Smooth muscle cell (in vitro differentiated cells): Measurements from ENCODE around the gene ANKRD29. TPM values are rescaled to one million over a fixed set of nuclear protein-coding genes. Genes with fewer than 3 reads are reported as not detected.

Source experiments
- DNase-seq: peaks from one replicate; lab custom pipeline; 2025; ENCODE audit not compliant: unreplicated experiment; lab: John Stamatoyannopoulos, UW
- H2AFZ ChIP-seq: fragments of 200-600 bp; sonication (generic); 2 replicates; pipeline ENCODE4 v1.6.0; 2016; ENCODE audit warnings: antibody characterized with exemption, low read depth, mild to moderate bottlenecking
- H3F3A ChIP-seq: fragments of 200-600 bp; sonication (generic); 2 replicates; pipeline ENCODE4 v1.6.0; 2017; ENCODE audit warnings: antibody characterized with exemption, low read depth
- H3K27ac ChIP-seq: fragments of 200-600 bp; sonication (generic); 2 replicates; pipeline ENCODE4 v1.5.1; 2016; ENCODE audit warnings: low read depth, mild to moderate bottlenecking
- H3K27me3 ChIP-seq: fragments of 200-600 bp; sonication (generic); 2 replicates; pipeline ENCODE4 v1.6.1; 2016; ENCODE audit warnings: low read depth, mild to moderate bottlenecking
- H3K36me3 ChIP-seq: fragments of 200-600 bp; sonication (generic); 2 replicates; pipeline ENCODE4 v1.5.1; 2016; ENCODE audit warnings: low read depth
- H3K4me1 ChIP-seq: fragments of 200-600 bp; sonication (generic); 2 replicates; pipeline ENCODE4 v1.5.1; 2016; ENCODE audit warnings: low read depth
- H3K4me2 ChIP-seq: fragments of 200-600 bp; sonication (generic); 2 replicates; pipeline ENCODE4 v1.6.0; 2016; ENCODE audit warnings: mild to moderate bottlenecking
- H3K4me3 ChIP-seq: fragments of 200-600 bp; sonication (generic); 2 replicates; pipeline ENCODE4 v1.5.1; 2016; ENCODE audit warnings: mild to moderate bottlenecking
- H3K79me2 ChIP-seq: fragments of 200-600 bp; sonication (generic); 2 replicates; pipeline ENCODE4 v1.6.0; 2016; ENCODE audit warnings: low read depth, mild to moderate bottlenecking
- H3K9ac ChIP-seq: fragments of 200-600 bp; sonication (generic); 2 replicates; pipeline ENCODE4 v1.6.0; 2016; ENCODE audit warnings: low read depth
- H3K9me3 ChIP-seq: fragments of 200-600 bp; sonication (generic); replicated peaks from 2 replicates; pipeline ENCODE4 v1.5.1; 2016; ENCODE audit warnings: low read depth
- H4K20me1 ChIP-seq: fragments of 200-600 bp; sonication (generic); 2 replicates; pipeline ENCODE4 v1.6.0; 2016; ENCODE audit warnings: low read depth
- WGBS: methylation state at CpG from one replicate; pipeline ENCODE4 v1.1.7; 2016; ENCODE audit warnings: low lambda C conversion rate; 5-methylcytosine and 5-hydroxymethylcytosine counted together
- polyA plus RNA-seq: library from polyadenylated mRNA; unstranded; fragments of >200 nt; fragmentation: Nextera tagmentation; extraction: Ambion mirVana; gene quantifications from 2 replicates; pipeline ENCODE4 v1.2.1, GENCODE V29; 2016
- total RNA-seq: library from RNA; depleted of rRNA; stranded (reverse); fragments of >200 nt; gene quantifications from 2 replicates; pipeline ENCODE4 v1.2.3, GENCODE V29; 2014
- TF ChIP-seq, protein P1 (sequence below): fragments of 200-600 bp; sonication (generic); IDR thresholded peaks from 2 replicates; pipeline ENCODE4 v1.5.1; 2017; ENCODE audit warnings: borderline replicate concordance, mild to moderate bottlenecking, antibody characterized with exemption; ENCODE audit not compliant: insufficient read depth, poor library complexity, severe bottlenecking

Gene ANKRD29
- total and polyA plus RNA-seq, 2 experiments from 2014 or later = 0.36 TPM; not detected in 1

DNA sequence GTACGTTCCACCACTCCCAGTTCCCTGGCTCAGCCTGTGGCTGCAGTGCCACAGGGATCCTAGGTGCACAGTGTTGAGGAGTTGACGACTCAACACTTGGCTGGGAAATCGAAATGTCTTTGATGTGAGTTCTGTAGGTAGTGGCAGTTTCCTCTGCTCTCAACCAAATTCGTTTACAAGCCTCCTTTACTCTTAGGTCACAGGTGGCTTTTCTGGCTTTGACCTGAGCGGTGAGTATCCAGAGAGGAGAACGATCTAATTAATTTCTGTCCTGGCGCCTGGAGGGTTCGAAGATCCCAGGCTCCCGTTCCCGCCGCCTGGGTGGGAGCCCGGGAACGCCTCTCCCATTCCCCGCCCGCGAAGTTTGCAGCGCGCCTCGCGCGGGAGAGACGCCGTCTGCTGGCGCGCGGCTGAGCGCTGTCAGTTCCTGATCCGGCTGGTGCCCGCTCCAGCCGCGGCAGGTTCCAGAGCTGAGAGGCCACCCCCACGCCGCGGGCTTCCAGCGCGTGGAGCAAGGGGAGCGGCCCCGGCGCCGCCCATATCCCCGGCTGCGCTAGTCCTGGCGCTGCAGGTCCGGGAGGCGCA, 26.4 kb upstream of the ANKRD29 start, which contains the start of gene LAMA3:
TSS of gene LAMA3 (plus strand) at position 423 of the 585 bp plus-strand sequence. CDS start 231 bp downstream, outside the sequence.
- whole genome bisulfite sequencing = 3% methylated on average over 45 of the region's 45 CpGs
- Histone ChIP-seq H3K4me1 (peaks cover 7% of the 10 kb centered on the region), H3K27me3 (peaks cover 52% of the 10 kb centered on the region), H3K4me2 (peak within 1 kb of the TSS; percentile 93), H3K9me3 (no peaks in the 10 kb centered on the region), H3F3A (peaks cover 5% of the 10 kb centered on the region), H3K9ac (no peak within 1 kb of the TSS), H2AFZ (peak within 1 kb of the TSS; percentile 35), H3K4me3 (peak within 1 kb of the TSS; percentile 59), H4K20me1 (no peaks in the 10 kb centered on the region), H3K36me3 (no peaks in the 10 kb centered on the region), H3K27ac (no peak within 1 kb of the TSS), H3K79me2 (no peaks in the 10 kb centered on the region)
- DNase-seq = peak; percentile 25
- TF ChIP-seq, protein P1, sequence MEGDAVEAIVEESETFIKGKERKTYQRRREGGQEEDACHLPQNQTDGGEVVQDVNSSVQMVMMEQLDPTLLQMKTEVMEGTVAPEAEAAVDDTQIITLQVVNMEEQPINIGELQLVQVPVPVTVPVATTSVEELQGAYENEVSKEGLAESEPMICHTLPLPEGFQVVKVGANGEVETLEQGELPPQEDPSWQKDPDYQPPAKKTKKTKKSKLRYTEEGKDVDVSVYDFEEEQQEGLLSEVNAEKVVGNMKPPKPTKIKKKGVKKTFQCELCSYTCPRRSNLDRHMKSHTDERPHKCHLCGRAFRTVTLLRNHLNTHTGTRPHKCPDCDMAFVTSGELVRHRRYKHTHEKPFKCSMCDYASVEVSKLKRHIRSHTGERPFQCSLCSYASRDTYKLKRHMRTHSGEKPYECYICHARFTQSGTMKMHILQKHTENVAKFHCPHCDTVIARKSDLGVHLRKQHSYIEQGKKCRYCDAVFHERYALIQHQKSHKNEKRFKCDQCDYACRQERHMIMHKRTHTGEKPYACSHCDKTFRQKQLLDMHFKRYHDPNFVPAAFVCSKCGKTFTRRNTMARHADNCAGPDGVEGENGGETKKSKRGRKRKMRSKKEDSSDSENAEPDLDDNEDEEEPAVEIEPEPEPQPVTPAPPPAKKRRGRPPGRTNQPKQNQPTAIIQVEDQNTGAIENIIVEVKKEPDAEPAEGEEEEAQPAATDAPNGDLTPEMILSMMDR = peak; percentile 4

DNA sequence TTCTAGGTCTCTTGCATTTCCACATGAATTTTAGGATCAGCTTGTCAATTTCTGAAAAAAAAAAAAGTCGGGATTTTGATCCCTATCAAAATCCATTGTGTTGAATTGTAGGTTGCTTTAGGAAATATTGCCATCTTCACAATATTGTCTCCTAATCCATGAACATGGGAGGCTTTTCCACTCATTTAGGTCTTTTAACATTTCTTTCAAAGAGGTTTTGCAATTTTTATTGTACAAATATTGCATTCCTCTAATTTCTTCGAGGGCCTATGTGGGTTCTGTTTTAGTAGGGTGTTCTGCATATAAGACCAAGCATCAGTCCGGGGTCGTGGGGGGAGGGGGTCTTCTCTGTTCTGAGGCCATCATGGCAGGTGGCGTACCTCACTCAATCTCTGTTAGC, 25.8 kb upstream of the ANKRD29 start:
- TF ChIP-seq, protein P1 = no peak
- WGBS = 65% methylated on average over 5 of the region's 5 CpGs
- no peaks in the 10 kb centered on the region for H3F3A ChIP-seq
- H3K4me1 ChIP-seq = peaks cover 7% of the 10 kb centered on the region
- H3K27ac ChIP-seq = no peak overlapping the region
- H2AFZ ChIP-seq = no peak overlapping the region
- no peaks in the 10 kb centered on the region for H4K20me1 ChIP-seq
- DNase-seq = no peak
- no peaks in the 10 kb centered on the region for H3K36me3 ChIP-seq
- H3K79me2 ChIP-seq = no peaks in the 10 kb centered on the region
- no peaks in the 10 kb centered on the region for H3K9me3 ChIP-seq
- H3K27me3 ChIP-seq = peaks cover 52% of the 10 kb centered on the region
- H3K9ac ChIP-seq = no peak overlapping the region
- H3K4me2 ChIP-seq = peak overlapping the region; percentile 93
- H3K4me3 ChIP-seq = peak overlapping the region; percentile 59

DNA sequence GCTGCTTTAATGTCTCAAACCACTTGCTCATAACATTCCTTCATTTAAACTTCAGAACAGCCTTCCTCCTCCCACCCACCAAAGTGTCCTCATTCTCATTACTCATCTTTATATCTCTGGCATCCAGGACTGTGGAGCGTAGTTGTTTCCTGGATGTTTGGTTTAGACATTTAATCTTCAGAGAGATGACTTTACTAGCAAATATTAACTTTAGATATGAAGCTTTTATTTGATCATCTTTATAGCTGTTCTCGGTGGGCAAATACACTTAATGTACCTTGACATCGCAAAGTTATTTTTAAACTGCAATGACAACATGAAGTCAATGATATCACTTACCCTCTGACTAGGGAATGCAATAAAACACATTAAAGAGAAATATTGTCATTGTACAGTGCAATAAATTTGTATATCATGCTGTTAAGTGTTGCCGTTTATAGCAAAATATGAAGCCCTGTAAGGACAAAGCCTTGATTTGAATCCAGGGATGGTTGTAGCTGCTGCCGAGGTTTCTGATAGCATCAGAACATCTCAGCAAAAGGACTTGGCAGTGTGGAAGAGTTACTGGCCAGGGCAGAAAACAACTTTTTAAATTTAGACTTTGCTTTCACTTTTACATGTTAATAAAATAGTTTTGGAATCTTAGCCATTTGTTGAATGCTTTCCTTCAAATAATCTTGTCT, 21.9 kb upstream of the ANKRD29 start:
- H3K79me2 ChIP-seq = no peaks in the 10 kb centered on the region
- no peaks in the 10 kb centered on the region for H3F3A ChIP-seq
- H3K36me3 ChIP-seq = no peaks in the 10 kb centered on the region
- peak overlapping the region; percentile 54 for H3K4me2 ChIP-seq
- peak overlapping the region; percentile 37 for H3K27ac ChIP-seq
- no peaks in the 10 kb centered on the region for H3K9me3 ChIP-seq
- H3K27me3 ChIP-seq = peaks cover 37% of the 10 kb centered on the region
- no peak for DNase-seq
- H3K4me1 ChIP-seq = peaks cover 7% of the 10 kb centered on the region
- no peak overlapping the region for H3K9ac ChIP-seq
- H2AFZ ChIP-seq = no peak overlapping the region
- H3K4me3 ChIP-seq = no peak overlapping the region
- no peaks in the 10 kb centered on the region for H4K20me1 ChIP-seq
- WGBS = 43% methylated on average over 5 of the region's 5 CpGs
- TF ChIP-seq, protein P1 = no peak
